ENCODE results near the gene RBFOX2.
"Not testable (repeated sequence)": the region's sequence is repeated elsewhere in the genome, so short reads cannot be mapped to it uniquely, and the experiment has no call there.

Gene RBFOX2

DNA sequence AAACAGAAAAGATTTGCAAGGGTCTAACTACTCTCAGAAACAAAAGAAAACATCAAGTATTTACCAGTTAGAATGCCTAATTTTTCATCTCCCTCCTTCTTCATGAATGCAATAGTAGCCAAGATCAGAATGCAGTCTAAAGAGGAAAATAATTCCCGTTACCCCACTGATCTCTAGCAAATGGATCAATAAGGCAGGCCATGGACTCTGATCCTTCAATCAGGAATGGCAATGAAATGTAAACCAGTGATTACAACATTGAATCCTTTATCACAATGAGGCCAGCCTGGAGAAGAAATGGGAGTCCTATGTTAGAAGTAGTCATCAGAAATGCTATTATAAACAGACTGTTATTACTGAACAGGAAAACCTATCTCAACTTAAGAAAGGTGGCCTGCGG is 204.4 kb downstream of the RBFOX2 start:
- no peak for DNase-seq (ENCODE audit: low spot score)

DNA sequence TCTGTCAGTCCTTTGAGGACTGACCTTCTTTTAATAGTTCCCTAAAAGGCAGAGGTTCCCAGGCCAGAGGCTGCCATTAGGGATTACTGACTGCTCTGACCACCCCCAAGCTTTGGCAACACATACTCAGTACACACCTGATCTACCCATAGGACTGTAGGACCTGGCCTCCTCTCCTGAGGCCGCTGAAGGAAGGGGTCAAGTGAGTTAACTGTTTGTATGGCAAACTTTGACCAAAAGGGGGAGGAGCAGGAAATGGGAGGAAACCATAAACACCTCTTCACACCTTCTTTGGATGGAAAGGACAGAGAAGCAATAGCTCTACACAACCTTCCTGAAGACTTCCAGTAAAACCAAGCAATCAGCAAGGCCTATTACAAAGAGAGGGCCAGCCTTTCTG is 207.0 kb downstream of the RBFOX2 start:
- no peak for DNase-seq (ENCODE audit: low spot score)

DNA sequence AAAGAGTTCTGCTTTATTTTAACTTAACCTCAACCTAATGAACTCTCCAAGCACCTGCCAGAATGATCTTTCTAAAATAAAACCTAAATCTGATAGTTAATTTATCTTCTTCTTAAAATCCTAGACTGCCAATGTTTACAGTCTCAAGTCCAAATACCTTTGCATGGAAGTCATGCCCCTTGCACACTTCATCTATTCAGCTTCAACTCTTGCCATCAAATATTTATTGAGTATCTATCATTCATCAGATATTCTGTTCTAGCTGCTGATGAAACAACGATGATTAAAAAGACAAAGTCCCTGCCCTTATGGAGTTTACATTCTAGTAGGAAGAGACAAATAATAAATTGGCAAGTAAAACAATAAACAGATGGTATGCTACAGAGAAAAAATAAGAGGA is 209.2 kb downstream of the RBFOX2 start:
- no peak for DNase-seq (ENCODE audit: low spot score)

DNA sequence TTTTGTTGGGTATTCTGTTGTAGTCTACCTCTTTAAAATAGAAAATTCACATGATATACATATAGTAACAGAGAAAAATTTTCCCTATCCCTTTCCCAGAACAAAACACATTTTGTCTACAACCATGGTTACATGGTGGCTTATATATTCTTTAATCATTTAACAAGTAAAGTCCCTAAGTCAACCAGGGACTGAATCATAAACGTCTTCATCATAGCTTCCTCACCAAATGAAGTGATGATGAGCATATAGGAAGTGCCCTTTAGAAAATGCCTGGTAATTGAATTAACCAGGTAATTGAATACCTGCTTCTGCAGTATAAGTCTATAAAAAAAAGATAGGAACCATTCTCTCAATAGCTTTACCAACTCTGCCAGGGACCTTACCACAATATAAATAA is 209.7 kb downstream of the RBFOX2 start:
- no peak for DNase-seq (ENCODE audit: low spot score)

DNA sequence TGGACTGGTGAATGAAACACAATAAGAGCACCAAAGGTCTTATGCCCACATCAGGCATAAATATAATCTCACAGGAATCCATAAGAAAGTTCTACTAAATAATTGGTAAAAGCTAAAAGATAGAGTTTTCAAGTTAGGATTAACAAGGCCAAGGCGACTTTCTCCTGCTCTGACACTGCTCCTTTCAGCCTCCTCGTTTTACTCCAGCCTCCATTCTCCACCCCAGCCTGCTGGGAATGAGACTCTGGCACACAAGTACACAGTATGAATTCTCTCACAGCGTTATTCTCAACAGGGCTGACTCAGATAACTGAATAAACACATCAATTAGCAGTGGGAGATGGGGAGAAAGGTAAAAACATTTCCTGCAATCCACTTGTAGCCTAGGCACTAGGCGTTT is 216.0 kb downstream of the RBFOX2 start:
- DNase-seq (ENCODE audit: low spot score): no peak

DNA sequence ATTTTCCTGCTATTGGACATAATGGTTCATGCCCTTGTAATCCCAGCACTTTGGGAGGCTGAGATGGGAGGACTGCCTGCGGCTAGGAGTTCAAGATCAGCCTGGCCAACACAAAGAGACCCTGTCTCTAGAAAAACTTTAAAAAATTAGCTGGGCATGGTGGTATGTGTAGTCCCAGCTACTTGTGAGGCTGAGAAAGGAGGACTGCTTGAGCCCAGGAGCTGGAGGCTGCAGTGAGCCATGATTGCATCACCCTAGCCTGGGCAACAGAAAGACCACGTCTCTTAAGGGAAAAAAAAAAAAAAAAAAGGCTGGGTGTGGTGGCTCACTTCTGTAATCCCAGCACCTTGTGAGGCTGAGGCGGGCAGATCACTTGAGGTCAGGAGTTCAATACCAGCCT is 217.0 kb downstream of the RBFOX2 start:
- no peak for DNase-seq (ENCODE audit: low spot score)

DNA sequence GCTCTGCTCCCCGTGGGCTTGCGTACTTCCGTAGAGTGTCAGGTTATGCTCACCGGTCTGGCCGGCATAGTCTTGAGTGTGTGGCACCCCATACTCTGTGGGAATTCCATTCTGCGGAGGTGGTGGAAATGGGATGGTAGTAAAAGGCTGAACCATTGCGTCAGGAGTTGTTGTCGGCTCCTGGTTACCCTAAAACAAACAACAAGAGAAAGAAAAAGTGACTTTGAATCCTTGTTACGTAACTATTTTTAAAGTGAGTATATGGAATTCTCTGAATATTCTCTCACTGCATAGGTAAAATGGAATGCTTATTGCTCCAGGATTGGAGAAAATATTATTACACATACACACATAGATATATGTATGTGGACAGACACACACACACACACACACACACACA is 218.8 kb downstream of the RBFOX2 start:
- no peak for DNase-seq (ENCODE audit: low spot score)

DNA sequence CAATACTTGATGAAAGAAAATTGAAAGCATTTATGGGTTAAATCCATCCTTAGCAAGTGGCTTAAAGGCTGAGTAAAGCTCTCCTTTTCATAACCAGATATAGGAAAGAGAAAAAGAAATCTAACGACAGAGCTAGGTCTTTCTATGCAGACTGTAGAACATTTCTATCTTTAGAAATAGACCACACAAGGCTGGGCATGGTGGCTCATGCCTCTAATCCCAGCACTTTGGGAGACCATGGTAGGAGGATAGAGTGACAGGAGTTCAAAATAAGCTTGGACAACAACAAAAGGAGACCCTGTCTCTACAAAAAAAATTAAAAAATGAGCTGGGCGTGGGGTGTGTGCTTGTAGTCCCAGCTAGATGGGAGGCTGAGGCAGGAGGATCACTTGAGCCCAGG is 220.2 kb downstream of the RBFOX2 start:
- no peak for DNase-seq (ENCODE audit: low spot score)

DNA sequence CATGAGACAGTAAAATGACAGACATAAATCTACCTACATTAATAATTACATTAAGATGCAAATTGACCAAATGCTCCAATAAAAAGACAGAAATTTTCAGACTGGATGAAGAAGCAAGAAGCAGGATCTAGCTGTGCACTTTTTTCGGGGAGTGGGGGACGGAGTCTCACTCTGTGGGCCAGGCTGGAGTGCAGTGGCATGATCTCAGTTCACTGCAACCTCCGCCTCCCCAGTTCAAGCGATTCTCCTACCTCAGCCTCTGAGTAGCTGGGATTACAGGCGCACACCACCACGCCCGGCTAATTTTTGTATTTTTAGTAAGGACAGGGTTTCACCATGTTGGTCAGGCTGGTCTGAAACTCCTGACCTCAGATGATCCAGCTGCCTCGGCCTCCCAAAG is 222.0 kb downstream of the RBFOX2 start:
- not testable (repeated sequence) for DNase-seq (ENCODE audit: low spot score)

DNA sequence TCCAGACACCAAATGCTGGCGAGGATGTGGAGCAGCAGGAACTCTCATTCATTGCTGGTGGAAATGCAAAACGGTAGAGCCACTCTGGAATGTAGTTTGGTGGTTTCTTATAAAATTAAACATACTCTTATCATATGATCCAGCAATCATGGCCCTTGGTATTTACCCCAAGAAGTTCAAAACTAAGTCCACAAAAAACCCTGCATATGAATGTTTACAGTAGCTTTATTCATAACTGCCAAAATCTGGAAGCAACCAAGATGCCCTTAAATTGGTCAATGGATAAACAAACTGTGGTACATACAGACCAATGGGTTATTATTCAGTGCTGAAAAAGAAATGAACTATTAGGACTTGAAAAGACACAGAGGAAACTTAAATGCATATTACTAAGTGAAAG is 223.2 kb downstream of the RBFOX2 start:
- DNase-seq (ENCODE audit: low spot score): no peak

DNA sequence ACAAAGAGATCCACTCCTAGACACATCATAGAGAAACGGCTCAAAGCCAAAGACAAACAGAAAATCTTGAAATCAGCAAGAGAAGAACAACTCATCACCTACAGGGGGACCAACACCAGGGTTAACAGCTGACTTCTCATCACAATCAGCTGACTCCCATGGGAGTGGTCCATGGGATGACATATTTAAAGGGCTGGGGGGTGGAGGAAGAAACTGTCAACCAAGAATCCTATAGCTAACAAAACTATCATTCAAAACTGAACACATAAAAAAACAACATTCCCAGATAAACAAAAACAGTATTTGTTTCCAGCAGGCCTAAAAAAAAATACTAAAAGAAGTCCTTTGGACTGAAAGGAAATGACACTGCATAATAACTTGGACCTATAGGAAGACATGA is 224.2 kb downstream of the RBFOX2 start:
- no peak for DNase-seq (ENCODE audit: low spot score)

DNA sequence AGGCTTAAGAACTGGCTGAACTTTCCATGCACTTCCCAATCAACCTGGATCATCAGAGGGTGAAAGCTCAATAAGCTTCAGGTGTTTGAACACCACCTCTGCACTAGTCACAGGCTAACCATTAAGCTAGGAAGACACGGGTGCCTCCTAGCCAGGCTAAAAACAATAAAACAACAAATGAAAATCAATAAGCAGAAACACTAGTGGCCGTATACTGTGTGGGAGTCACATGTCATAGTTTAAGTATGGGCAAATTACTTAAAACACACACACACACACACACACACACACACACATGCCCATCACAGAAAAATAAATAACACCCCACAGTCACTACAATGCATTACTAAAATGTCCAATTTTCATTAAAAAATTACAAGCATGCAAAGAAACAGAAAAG is 225.7 kb downstream of the RBFOX2 start:
- DNase-seq (ENCODE audit: low spot score): no peak

DNA sequence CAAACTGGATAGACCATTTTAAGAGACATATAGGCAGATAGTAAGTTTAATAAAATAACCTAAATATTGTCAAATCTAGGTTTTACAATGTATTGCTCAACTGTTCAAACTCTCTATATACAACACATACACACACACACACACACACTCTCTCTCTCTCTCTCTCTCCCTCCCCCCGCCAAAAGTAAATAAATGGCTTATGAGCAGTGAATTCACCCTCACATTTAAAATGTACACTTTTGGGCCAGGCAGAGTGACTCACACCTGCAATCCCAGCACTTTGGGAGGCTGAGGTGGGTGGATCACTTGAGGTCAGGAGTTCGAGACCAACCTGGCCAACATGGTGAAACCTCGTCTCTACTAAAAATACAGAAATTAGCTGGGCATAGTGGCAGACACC is 227.3 kb downstream of the RBFOX2 start:
- not testable (repeated sequence) for DNase-seq (ENCODE audit: low spot score)

DNA sequence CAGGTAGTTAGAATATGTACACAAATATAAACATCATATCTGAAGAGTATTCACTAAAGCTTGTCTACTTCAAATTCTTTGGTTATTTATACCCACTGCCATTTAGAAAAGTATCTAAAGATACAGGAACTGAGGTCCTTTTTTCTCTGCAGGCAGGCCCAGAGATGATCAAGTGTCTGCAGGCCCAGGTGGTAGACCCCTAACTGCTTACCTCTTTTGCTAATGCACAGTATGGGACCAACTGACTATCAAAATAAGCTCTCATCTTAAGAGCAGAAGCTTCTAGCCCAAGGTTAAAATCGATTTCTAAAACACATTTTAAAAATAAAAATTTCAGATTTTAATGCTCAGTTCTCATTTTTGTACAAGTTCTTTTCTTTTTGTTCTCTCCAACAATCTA is 229.5 kb downstream of the RBFOX2 start:
- DNase-seq (ENCODE audit: low spot score): no peak

DNA sequence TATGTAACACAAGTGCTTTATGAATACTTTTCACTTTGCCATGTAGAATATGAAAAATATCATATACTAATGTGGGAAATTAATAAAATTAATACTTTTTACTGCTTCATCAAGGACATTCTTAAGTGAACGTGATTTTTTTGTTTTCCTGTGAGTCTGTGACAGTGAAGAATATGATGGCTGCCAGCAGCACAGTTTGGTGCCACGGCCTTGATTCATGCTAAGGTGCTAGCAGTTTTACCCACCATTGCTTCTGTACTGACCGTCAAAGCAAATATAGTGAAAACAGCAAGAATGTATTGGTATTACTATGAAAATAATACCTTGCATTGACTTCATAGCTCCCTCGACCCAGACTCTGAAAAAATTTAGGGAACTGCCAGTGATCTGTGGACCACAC is 231.2 kb downstream of the RBFOX2 start:
- no peak for DNase-seq (ENCODE audit: low spot score)

DNA sequence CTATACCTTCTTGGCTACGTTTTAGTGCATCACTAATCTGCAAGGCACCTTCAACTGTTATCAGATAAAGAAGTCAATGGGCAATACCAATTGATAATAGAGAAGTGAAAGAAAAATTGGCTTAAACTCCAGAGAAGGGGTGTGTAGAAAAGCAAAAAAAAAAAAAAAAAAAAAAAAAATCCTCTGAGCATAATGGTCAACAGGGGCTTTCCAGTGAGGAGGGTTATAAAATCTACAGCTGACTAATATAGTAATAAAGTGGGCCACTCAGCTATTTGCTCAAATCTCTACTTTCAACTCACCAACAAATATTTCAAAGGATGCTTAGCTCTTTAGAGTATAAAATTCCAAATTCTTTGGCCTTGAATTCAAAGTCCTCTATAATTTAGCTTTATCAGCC is 233.1 kb downstream of the RBFOX2 start:
- DNase-seq (ENCODE audit: low spot score): no peak

DNA sequence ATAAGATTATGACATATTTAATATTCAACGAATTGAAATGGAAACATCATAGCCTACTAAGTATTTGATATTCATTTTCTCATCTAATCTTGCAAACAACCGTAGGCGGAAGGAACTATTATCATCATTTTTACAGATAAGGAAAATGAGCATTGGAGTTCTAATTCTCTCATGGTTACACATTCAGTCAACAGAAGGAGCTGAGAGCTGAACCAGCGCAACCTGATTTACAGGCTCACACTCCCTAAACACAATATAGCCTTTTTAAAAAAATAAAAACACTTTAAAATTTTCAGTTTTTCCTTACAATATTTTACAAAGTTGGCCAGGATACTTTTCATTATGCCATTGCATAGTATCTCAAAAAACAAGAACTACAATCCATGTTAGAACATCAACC is 236.1 kb downstream of the RBFOX2 start:
- DNase-seq (ENCODE audit: low spot score): no peak

DNA sequence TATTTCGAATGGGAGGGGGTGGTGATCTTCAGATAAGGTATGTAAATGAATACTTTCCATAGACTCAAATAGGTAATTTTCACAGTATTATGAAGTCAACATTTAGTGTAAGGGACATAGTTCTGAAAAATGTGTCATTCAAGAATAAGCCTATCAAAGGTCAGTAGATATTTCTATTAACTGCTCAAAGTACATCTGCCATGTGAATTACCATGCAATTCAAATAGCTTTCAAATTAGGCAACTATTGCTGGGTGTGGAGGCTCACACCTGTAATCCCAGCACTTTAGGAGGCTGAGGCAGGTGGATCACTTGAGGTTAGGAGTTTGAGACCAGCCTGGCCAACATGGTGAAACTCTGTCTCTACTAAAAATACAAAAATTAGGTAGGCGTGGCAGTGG is 236.8 kb downstream of the RBFOX2 start:
- DNase-seq (ENCODE audit: low spot score): not testable (repeated sequence)

DNA sequence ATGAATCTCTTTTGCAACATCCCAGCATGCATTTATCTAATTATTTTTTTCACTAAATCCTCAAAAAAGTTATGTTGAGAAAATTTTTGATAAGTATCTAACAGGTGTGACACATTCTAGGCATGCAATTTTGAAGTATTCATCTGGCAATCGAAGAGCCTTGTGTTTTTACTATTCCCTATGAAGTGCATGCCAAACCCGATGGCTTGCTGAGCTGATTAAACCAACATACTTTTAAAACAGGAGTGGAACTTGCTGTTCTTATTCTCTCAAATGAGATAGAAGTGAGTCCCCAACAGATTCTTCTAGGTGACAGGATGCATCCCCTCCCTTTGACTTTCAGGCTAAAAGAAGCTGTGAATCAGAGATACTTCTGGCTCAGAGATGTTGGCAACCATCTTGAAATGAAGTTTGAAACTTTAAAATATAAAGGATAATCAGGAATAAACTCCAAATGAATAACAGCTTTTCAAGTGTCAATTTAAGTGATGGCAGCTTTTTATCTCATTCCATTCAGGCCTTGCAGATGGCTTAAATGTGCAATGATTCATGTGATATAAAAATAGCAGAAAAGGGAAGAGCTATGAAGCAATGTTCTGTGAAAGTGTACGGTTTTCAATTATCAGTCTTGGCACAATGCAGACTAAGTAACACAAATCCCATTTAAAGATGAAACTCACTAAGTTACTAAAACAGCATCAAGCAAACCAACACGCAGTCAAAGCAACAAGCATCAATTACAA is 243.3 kb downstream of the RBFOX2 start:
- DNase-seq (ENCODE audit: low spot score): no peak

DNA sequence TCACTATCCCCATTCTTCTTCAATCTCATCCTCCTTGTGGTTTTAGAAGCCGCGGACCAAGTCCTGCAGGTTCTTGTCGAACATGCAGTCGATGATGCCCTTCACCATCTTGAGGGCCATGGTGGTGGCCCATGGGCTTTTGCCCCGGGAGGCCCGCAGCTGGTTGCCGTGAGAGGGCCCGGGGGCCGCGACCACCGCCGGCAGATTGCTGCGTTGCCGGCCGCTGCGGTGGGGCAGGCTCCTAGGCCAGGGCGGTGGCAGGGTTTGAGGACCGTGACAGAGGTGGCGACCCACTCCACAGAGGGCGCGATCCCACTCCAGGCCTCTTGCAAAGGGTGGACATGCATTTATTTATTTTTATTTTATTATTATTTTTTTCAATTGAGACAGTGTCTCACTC is 244.0 kb downstream of the RBFOX2 start:
- DNase-seq (ENCODE audit: low spot score): no peak

DNA sequence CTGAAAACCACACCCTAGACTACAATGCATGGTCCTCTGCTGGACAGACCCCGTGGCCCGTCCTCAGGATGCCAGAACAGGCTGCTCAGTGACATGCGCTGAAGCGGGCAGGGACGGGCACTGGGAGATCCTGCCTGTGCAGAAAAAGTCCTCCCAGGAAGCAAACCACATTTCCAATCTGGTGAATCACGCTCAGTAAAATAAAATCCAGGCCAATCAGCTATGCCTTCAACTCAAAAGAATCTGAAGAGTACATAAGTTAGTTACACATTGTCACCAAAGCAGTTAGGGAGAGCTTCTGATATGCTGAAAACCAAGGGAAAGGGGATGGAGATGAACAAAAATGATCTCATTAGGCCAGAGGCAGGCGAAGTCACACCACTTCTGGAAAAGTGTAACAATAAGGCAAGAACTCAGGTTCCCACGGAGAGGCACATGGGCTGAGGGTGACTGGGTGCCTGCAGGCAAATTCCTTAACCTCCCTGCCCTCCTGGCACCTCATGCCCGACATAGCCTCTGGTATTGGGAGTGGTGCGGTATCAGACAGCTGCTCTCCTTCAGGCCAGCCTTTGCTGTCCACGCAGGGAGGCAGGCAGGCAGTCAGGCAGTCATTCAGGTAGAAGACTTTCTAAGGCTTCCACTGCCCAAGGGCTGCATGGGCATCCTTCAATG is 244.5 kb downstream of the RBFOX2 start:
- no peak for DNase-seq (ENCODE audit: low spot score)

DNA sequence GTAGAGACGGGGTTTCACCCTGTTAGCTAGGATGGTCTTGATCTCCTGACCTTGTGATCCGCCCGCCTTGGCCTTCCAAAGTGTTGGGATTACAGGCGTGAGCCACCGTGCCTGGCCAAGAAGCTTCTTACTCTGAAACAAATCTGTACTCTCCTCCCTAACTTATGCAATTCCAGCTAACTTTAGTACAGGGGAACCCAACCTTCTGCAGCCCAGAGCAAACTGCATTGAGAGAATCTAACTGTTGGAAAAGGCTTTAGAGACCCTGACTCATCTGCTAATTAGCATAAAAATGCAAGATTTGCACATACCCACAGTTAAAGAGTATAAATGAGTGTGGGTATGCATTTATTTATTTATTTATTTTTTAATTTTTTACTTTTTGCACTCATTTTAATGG is 246.1 kb downstream of the RBFOX2 start:
- no peak for DNase-seq (ENCODE audit: low spot score)

DNA sequence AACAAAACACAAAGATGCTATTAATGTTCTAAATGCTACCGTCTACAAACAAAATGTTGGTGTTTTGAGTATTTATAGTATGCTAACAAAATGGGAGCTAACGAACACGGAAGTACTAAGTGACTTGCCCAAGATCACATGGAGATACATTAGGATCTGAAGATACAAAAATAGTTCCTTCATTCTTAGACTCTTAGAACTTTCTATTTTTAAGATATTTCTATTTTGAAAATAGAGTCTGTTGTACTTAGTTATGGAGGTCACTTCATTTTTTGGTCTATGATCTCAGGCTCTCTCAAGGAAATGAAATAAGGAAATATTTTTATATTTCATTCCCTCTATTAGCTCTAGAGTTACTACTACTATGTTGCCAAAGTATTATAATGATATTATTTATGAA is 246.7 kb downstream of the RBFOX2 start:
- no peak for DNase-seq (ENCODE audit: low spot score)

DNA sequence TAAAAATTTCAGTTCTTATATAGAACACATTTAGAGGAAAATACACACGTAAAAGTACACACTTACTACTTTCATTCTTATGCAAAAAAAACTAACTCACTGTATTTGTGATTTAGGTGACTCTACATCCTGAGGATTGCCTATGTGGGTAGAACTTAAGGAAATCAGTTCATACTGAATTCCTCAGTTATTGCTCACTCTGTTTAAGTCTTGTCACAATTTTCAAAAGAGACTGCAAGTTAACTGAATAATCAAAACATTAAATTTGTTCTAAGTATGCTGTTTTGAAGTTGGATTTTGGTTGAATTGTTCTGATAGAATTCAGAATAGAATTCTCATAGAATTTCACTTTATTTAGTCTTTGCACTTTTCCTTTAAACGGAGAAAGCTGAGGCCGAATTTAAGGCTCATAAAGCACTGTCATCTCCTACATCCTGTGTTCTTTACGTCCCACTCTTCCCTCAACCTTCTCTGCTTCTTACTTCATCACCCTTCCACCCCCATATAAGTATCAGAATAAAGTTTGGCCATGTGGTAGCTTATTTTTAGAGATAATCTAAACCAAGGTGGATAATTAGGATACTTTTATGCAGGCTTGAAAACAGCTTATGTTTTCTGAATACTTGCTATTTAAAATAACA is 251.2 kb downstream of the RBFOX2 start:
- DNase-seq (ENCODE audit: low spot score): no peak
